ENCODE data around the gene ELSPBP1.
"Not testable (repeated sequence)": the region's sequence is repeated elsewhere in the genome, so short reads cannot be mapped to it uniquely, and the experiment has no call there.

The ELSPBP1 gene

GRCh38 chr19:47994209-47994802 is at the start of gene ELSPBP1:
TSS of gene ELSPBP1 (plus strand) at chr19:47994632. CDS start at chr19:48008668, 14,036 bp downstream.
- DNase-seq: no peak

DNA sequence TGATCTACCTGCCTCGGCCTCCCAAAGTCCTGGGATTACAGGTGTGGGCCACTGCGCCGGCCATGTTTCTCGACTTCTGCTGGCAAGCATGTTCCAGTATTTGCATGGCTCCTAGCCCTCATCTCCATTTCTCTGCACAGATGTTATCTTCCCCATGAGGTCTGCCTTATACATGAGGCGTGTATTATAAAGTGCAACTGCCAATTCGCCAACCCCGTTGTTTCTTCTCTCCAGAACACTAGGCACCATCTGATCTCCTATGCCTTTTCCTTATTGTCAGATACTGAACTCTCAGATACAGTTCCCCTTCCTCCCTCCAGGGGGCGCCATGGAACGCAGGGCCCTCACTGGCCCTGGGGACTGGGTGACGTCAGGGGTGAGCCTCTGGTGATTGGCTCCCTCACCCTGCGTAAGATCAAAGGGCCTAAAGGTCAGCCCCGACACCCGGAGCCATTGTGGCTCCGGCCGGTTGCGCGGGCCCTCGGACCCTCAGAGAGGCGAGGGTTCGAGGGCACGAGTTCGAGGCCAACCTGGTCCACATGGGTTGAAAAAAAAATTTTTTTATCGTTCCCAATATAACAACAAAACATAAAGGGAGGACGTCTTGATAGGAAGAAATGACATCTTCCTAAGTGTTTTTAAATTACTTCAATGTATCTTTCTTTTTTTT is 44.4 kb upstream of the ELSPBP1 start:
- DNase-seq: not testable (repeated sequence)

- DNase-seq: not testable (repeated sequence)
Measured at GRCh38 chr19:47952132-47952531, 42.3 kb upstream of the ELSPBP1 start.

- not testable (repeated sequence) for DNase-seq
Measured at GRCh38 chr19:47955936-47956335, 38.5 kb upstream of the ELSPBP1 start.

GRCh38 chr19:47973529-47973928 is 20.9 kb upstream of the ELSPBP1 start:
- DNase-seq: no peak

GRCh38 chr19:47991191-47991808 is 3.1 kb upstream of the ELSPBP1 start:
- DNase-seq: no peak

DNA sequence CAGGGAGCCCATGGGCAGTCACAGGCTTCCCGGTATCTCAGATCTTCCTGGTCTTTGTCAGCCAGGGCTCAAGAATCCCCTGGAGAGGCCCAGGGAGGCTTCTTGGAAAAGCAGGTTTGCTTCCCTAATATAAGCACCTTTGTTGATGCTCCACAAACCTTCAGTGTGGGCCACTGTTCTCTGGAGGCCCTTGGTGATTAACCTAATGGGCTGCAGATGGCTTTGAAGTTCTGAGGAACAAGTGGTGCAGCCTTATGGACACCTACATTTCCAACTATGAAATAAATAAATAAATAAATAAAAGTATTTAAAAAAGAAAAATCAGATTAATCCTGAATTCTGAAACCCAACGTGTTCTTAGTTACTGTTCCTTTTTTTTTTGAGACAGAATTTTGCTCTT is 2.4 kb upstream of the ELSPBP1 start, which contains the start of gene BSPH1:
TSS of gene BSPH1 (minus strand) at position 101 of the 400 bp plus-strand sequence. CDS start at position 12, 89 bp downstream.
- DNase-seq: no peak

- DNase-seq: no peak
Measured at GRCh38 chr19:47996230-47996727, 1.8 kb downstream of the ELSPBP1 start.

DNA sequence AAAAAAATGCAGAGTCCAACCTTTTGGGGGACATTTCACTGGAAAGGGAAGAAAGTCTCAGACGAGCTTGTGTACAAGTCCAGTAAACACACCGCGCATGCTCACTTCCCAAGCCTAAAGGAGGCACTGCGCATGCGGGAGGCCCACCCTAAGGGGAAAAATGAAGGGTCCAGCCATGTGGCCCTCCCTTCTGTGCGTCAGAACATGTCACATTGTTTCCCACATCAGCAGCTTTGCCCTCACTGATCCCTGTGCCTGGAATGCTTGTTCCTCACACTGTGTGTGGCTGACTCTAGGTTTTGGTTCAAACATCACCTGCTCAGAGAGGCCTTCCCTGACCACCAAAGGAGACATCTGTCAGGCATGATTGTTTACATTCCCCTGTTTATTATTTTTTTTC is 4.4 kb downstream of the ELSPBP1 start:
- no peak for DNase-seq

DNA sequence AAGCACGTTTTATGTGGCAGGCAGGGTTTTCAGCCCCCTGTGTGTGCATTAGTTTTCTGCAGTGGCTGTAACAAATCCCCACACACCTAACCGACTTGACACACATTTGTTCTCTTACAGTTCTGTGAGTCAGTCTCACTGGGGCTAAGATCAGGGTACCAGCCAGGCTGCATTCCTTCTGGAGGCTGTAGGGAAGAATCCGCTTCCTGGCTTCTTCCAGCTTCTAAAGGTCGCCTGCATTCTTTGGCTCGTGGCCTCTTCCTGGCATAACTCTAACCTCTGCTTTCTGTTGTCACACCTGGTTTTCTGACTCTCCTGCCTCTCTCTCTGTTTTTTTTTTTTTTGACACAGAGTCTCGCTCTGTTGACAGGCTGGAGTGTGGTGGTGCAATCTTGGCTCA is 6.4 kb downstream of the ELSPBP1 start:
- no peak for DNase-seq

GRCh38 chr19:48004236-48004635 is 9.8 kb downstream of the ELSPBP1 start:
- DNase-seq: no peak

DNA sequence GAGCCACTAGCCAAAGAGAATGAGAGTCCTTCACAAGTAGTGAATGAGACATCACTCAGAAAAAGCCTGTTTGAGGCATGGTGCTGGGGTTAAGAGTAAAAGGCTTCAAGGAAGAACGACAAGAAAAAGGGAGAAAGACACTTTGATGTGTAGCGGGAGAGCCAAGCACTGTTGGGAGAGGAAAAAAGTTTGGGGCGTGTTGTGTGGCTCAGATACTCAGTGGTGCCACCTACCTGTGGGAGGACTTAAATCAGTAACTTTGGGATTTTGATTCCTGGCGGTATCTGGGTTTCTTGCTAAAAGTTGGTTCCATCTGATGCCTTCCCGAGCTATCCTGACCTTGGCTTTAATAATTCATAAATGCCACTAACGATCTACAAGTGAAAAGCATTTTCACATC is 12.3 kb downstream of the ELSPBP1 start:
- no peak for DNase-seq

DNA sequence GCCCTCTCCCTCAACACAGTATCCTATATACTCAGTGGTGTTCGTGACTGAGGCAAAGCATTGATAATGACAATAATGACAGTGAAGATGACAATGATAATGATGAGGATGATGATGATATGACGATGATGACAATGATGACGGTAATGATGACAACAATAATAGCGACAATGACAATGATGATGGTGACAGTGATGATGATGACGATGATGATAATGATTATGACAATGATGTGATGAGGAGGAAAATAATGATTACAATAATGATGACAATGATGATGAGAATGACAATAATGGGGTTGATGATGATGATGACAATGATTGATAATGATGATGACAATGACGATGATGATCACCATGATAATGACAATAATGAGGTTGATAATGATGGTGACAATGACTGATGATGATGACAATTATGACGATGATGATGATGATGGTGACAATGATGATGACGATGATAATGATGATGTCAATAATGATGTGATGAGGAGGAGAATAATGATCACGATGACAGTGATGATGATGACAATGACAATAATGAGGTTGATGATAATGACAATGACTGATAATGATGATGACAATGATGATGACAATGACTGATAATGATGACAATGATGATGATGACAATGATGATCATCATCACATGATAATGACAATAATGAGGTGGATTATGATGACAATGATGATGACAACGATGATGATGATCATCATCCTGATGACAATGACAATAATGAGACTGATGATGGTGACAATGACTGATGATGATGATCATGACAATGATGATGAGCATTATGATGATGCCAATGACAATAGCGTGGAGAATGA is 16.7 kb downstream of the ELSPBP1 start:
- DNase-seq: no peak

- no peak for DNase-seq
Measured at GRCh38 chr19:48020686-48021085, 26.3 kb downstream of the ELSPBP1 start.

GRCh38 chr19:48023011-48023410 is 28.6 kb downstream of the ELSPBP1 start:
- no peak for DNase-seq

- DNase-seq: no peak
Measured at GRCh38 chr19:48023518-48023917, 29.1 kb downstream of the ELSPBP1 start.

GRCh38 chr19:48025480-48025879 is 31.0 kb downstream of the ELSPBP1 start:
- DNase-seq: no peak

DNA sequence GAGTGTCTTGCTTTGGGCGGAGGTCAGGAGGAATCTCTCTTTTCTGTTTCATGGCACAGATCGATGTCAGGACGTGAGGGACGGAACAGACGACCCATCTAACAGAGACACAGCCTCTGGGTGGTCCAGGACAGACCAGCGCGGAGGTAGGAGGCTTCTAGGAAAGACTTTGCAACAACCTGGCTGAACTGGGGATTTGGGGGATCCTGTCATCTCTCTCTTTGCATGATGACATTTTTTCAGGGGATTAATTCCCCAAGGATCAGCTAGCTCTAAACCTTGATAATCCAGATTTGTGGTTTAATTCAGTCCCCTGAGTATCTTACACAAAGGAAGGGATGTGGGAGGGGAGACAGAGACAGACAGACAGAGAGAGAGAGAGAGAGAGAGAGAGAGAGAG is 35.0 kb downstream of the ELSPBP1 start:
- DNase-seq: no peak

DNA sequence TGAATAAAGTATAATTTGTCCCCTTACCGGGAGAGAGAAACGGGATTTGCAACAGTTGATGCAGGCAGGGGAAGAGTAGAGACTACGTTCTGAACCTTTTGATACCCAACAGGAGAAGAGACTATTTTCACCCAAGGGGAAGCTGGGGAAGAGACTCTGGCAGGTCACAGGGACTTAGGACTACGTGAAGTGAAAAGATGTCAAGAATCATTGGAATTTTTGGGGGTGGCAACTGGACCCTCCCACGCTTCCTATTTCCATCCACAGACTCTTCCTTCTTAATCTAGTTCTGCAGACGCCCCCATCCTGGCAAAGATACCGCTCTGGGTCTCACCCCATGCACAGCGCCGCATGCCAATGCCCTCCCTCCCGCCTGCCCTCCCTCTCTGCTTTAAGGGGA is 35.6 kb downstream of the ELSPBP1 start:
- DNase-seq: no peak

DNA sequence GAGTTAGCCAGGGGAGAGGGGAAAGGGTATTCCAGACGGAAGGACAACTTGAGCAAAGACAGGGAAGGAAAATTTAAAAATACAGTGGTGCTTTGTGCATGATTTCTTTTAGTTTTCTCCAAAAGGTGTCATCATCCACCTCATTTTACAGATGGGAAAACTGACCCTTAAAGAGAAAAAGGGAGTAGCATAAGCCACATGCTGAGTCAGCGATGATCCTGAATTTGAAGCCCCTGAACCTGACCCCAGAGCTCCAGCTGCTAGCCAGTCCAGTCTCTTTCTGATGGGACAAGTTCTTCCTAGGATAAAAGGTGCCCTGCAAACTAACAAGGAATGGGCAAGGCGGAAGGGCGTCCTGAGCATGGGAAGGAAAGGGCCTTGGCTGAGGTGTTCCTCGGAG is 39.2 kb downstream of the ELSPBP1 start:
- no peak for DNase-seq

DNA sequence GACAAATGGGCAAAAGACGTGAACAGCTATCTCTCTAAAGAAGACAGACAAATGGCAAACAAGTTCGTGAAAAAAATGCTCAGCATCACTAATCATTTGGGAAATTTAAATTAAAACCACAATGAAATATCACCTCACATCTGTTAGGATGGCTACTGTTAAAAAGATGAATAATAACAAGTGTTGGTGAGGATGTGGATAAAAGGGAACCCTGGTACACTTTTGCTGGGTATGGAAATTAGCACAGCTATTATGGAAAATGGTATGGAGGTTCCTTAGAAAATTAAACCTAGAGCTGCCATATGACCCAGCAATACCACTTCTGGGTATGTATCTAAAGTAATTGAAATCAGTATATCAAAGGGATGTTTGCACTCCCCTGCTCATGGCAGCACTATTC is 42.3 kb downstream of the ELSPBP1 start:
- DNase-seq: no peak

DNA sequence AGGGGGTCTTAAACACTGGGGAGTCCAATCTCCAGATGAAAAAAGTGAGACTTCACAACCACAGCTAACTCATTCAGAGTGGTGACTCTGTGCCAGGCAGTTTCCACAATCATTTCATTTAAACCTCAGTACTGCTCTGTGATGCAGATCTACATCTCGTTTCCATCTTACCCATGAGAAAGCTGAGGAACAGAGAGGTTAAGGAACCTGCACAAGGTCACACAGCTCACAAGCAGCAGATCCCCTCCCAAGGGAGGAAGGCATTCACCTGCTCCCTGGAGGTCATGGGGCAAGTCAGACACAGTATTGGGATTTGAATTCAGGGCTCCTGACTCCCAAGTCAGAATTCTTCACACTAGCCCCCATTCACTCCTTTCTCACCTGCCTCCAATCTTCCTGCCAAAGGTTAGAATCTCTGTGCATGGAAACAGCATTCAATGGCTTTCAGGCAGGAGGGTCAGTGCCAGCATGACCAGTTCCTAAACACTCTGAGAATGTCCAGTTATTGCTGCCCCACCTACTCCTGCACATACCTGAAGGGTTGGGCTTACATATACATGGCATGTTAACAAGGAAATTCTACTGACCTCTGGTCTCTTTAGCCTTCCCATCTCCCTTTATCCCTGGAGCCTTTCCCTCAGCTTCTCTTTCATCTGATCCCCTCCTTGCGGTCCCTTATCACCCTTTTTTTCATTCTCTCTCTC is 47.6 kb downstream of the ELSPBP1 start:
- no peak for DNase-seq

All from AML-193 (cell line).